Ramos (cell line): ENCODE data around the gene PCNX4.

ENCODE experiments used
- in situ Hi-C: fragments of 300-500 bp; cut with MboI; formaldehyde crosslinking; loops from one replicate; pipeline ENCODE4 v1.14.3; 2022; ENCODE audit warnings: low sequenced_read_pairs; ENCODE audit not compliant: unreplicated experiment

Gene PCNX4

DNA sequence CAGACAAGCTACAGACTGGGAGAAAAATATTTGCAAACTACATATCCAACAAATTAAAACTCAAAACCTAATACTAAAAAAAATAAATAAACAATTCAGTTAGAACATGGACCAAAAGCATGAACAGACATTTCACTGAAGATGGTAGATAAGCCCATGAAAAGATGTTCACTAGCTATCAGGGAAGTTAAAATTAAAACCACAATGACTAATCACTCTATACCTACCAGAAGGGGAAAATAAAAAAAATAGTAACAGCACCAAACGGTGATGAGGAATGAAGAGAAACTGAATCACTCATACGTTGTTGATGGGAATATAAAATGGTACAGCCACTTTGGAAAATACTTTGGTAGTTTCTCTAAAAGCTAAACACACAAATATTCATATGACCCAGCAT is 104.6 kb downstream of the PCNX4 start:
- in situ Hi-C loops, result loop anchor here (25.0 kb wide), 1 partner anchor 559 kb away; no protein-coding TSS in a partner anchor

DNA sequence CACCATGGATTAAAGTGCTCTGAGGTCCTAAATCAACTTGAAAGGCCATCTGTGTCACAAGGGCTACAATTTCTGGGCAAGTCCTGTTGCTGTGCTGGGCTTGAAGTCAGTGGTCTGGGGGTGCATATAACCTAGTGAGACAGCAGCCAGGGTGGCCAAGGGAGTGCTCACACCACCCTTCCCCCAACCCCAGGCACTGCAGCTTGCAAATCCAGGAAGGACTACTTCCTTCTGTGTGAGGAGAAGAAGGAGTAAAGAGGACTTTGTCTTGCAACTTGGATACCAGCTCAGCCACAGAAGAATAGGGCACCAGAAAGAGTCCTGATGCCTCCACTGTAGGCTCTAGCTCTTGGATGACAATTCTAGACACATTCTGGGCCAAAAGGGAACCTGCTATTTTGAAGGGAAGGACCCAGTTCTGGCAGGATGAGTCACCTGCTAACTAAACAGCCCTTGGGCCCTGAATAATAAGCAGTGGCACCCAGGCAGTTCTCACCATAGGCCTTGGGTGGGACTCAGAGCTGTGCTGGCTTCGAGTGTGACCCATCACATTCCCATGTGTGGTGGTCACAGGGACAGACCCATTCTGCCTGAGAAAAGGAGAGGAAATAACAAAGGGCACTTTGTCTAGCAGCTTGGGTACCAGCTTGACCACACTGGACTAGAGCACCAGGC is 106.0 kb downstream of the PCNX4 start:
- in situ Hi-C loops, result loop anchor here (25.0 kb wide), 1 partner anchor 560 kb away; no protein-coding TSS in a partner anchor

GRCh38 chr14:60199321-60199720 is 107.6 kb downstream of the PCNX4 start:
- in situ Hi-C loops, result loop anchor here (25.0 kb wide), 1 partner anchor 562 kb away; no protein-coding TSS in a partner anchor

DNA sequence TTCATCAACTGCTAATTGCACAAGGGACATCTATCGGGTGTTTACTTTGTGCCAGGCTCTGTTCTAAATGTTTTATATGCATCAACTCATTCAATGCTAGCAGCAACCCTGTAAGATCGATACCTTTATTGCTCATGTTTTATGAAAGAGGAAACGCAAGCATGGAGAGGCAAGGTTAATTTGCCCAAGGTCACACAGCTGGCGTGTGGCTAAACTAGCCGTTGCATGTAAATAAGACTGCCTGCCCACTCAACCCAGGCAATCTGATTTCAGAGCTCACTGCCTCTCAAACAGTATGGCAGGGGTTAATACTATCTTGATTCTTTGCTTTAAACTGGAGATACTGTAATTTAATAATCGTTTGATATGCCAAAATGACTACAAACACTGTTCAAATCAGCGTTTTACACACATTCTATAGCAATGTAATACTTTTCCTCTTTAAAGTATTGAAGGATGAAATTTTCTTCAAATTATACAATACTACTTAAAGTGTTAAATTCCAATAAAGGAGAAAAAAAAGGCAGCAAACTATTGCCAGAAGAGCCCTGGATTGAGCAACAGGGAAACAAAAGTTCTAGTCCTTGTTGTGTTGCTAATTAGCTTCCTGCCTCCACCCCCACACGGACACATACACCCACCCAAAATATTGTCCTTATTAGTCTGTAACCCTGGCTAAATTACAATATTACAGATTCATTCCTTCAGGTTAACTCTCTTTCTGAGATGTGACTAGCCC is 112.5 kb downstream of the PCNX4 start:
- in situ Hi-C loops, result no loop called here

- in situ Hi-C loops, result no loop called here
Observed at GRCh38 chr14:60204843-60205774, 113.4 kb downstream of the PCNX4 start.

DNA sequence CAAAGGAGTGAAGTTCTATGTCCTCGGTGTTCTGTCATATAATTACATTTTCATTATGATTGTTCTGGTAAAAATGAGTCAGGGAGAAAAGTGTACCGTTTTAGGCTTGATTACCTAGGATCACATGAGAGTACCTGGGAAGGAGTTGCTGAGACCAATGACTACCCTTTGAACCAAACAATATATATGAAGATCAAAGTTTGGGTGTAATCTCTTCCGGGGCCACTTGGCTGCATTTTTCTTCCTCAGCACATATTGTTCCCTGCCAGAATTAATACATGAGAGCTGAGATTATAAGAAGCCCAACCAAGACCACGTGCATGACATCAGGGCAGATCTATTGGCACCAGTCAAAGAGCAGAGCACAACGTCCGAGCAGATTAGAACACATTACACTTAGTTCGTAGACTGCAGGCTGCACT is 114.5 kb downstream of the PCNX4 start:
- in situ Hi-C loops, result no loop called here

DNA sequence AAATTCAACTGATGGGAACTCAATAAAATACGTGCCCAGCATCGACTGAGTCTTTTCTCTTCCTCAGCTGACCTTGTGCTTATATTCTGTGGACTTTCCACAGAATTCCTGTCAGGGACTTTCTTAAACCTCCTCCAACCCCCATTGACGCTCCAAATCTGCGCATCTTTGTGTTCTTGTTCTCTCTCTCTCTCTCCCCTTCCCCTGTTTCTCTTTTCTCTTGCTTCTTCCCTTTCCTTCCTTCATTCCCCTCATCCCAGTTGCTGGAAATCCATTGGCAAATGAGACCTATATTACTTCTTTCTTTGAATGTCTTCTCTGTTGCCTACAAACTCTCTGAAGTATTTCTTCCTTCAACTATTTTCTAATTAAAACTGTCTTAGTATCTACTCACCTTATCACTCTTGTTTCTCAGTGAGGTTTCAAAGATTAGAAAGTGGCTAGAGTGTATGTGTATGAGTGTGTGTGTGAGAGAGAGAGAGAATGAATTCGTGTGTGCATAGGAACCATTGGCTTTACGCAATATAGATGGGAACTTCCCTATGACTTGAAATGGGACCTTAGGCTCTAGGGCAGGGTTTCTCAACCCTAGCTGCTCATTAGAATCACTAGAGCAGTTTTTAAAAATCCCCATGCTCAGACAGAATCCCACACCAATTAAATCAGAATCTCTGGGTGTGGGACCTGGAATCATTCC is 115.3 kb downstream of the PCNX4 start:
- in situ Hi-C loops, result no loop called here

DNA sequence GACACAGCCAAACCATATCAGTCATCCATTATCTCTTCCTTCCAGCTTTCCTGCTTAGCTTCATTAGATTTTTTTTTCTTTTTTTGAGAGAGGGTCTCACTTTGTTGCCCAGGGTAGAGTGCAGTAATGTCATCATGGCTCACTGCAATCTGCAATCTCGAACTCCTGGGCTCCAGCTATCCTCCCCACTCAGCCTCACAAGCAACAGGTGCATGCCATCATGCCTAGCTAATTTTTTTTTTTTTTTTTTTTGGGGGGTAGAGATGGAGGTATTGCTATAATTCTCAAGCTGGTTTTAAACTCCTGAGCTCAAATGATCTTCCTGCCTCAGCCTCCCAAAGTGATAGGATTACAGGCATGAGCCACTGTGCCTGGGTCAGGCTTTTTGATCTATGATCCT is 119.0 kb downstream of the PCNX4 start:
- in situ Hi-C loops, result no loop called here

GRCh38 chr14:60211153-60211552 is 119.4 kb downstream of the PCNX4 start:
- in situ Hi-C loops, result no loop called here

GRCh38 chr14:60212503-60213371 is 121.0 kb downstream of the PCNX4 start:
- in situ Hi-C loops, result no loop called here

GRCh38 chr14:60214003-60214402 is 122.3 kb downstream of the PCNX4 start:
- in situ Hi-C loops, result no loop called here

DNA sequence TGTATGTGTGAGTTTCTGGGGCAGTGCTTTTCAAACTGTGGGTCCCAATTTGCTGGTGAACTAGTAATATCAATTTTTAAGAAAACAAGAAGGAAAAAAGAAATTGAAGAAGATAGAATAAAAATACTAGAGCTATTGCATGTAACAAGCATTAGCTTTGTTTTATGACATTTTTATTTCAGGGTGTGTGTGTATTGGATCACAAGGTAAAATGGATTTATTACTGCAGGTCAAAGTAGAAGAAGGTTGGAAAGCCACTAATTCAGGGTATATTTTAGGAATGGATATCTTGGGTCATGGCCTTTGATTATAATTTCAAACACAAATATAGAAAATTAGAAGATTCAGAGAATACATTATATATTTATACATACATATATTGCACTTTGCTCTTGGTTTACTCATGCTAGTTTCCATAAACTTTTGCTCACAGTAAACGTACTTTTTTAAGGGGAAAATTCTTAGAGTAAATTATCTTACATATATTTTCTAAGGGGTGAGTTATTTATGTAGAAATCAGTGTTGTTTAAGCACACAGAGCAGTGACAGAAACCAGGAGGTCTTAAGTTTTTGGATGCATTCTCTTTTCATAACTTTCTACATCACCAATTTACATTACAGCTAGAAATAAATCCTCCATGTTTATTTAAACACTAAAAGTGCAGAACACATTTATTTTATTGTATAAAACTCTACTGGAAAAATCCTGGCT is 122.8 kb downstream of the PCNX4 start:
- in situ Hi-C loops, result no loop called here

GRCh38 chr14:60215127-60215444 is 123.4 kb downstream of the PCNX4 start:
- in situ Hi-C loops, result no loop called here

DNA sequence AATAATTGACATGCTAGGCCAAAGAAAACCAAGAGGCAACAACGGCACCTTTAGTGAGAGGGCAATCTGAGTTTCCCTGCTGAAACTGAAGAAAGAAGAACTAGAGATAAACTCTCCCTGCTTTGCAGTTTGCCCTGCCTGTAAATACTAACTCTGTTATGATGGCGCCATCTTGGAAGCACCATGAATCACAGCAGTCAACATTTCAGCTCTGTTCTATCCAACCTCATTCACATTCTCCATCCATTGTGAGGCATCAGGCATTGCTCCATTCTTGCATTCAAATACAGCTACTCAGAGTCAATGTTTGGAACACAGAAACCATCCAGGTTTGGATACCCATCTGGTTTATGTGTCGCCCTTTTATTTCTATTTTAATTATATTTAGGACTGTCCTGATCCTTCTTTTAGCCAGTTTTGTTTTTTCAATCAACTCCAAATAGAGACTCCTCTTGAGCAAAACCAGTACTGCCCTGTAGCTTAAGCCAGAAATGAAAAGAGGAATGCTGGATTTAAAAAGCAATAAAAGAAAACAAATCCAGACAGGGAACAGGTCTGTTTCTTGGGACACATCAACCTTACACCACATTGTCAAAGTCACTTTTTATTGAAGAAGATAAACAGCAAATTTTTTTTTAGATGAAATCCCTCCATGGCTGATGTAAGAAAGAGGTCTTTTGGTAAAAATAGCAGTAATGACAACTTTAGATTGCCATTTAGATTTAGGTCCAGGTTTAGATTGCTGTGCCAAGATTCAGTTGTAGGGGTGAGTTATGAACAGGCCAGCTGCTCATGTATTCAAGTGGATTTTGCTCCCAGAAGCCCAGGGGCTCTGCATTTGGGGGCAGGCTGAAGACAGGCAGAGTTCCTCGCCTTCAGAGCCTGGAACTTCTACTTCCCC is 124.0 kb downstream of the PCNX4 start:
- in situ Hi-C loops, result no loop called here

- in situ Hi-C loops, result no loop called here
Observed at GRCh38 chr14:60217713-60218112, 126.0 kb downstream of the PCNX4 start.
